ENCODE measurements around the gene ADAMTS14. TPM values are rescaled to one million over a fixed set of nuclear protein-coding genes. Genes with fewer than 3 reads are reported as not detected.

Gene ADAMTS14
- total RNA-seq, 3 donors from 2014 or later, result under 0.01 to 0.15 (median under 0.01) TPM

GRCh38 chr10:70750156-70750703 is 77.9 kb downstream of the ADAMTS14 start:
- intact Hi-C loops (cut with DNase I; ENCODE audit: low total_unique reads), result loop anchor here (10.0 kb wide), 1 partner anchor 195 kb away; no protein-coding TSS in a partner anchor
- H3K27me3 ChIP-seq, result no peaks in the 10 kb centered on the region
- TF ChIP-seq CTCF (IDR thresholded peaks at IDR 0.05) (no peak), POLR2A (IDR thresholded peaks at IDR 0.05) (no peak), POLR2AphosphoS5 (IDR thresholded peaks at IDR 0.05) (no peak)
- no peaks in the 10 kb centered on the region for H3K9me3 ChIP-seq
- H3K36me3 ChIP-seq, result no peaks in the 10 kb centered on the region
- no peak overlapping the region for H3K27ac ChIP-seq
- H3K4me1 ChIP-seq, result no peaks in the 10 kb centered on the region
- no peak for DNase-seq (ENCODE audit: low spot score in 2 of 2)
- H3K4me3 ChIP-seq, result no peak overlapping the region

DNA sequence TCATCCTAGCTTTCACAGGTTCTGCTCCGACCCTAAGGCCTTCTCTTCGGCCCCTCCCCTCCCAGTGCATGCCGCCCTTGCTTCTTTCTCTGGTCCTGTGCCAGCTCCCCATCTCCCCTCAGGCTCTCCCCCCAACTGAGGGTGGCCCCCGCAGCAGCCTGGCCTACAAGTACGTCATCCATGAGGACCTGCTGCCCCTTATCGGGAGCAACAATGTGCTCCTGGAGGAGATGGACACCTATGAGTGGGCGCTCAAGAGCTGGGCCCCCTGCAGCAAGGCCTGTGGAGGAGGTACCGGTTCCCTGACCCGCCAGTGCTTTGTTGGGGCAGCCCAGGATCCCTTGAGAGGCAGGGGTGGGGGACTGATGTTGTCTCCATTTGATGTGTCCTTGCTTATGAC is 79.0 kb downstream of the ADAMTS14 start:
- intact Hi-C loops (cut with DNase I; ENCODE audit: low total_unique reads), result loop anchor here (10.0 kb wide), 1 partner anchor 197 kb away; no protein-coding TSS in a partner anchor
- H3K27ac ChIP-seq, result no peak overlapping the region
- no peaks in the 10 kb centered on the region for H3K36me3 ChIP-seq
- DNase-seq (ENCODE audit: low spot score in 2 of 2), result no peak
- H3K9me3 ChIP-seq, result no peaks in the 10 kb centered on the region
- no peaks in the 10 kb centered on the region for H3K4me1 ChIP-seq
- H3K27me3 ChIP-seq, result no peaks in the 10 kb centered on the region
- H3K4me3 ChIP-seq, result no peak overlapping the region
- TF ChIP-seq CTCF (IDR thresholded peaks at IDR 0.05) (no peak), POLR2AphosphoS5 (IDR thresholded peaks at IDR 0.05) (no peak), POLR2A (IDR thresholded peaks at IDR 0.05) (no peak)

DNA sequence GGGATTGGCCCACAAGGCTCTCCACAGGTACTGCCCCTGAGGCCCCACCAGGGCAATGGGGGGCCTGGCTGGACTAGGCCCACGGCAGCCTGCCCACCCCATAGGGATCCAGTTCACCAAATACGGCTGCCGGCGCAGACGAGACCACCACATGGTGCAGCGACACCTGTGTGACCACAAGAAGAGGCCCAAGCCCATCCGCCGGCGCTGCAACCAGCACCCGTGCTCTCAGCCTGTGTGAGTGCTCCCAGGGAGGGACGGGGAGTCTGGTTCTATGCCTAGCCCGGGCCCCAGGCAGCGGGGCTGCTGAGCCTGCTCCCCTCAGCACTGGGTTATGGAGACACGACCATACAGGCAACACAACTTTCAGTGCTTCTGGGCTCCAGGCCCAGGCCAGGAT is 79.7 kb downstream of the ADAMTS14 start:
- Histone ChIP-seq H3K27ac (no peak overlapping the region), H3K4me3 (no peak overlapping the region), H3K36me3 (no peaks in the 10 kb centered on the region), H3K4me1 (no peaks in the 10 kb centered on the region), H3K9me3 (no peaks in the 10 kb centered on the region), H3K27me3 (no peaks in the 10 kb centered on the region)
- intact Hi-C loops (cut with DNase I; ENCODE audit: low total_unique reads), result loop anchor here (10.0 kb wide), 1 partner anchor 197 kb away; no protein-coding TSS in a partner anchor
- no peak for TF ChIP-seq POLR2AphosphoS5 (IDR thresholded peaks at IDR 0.05)
- TF ChIP-seq CTCF (IDR thresholded peaks at IDR 0.05), result no peak
- no peak for TF ChIP-seq POLR2A (IDR thresholded peaks at IDR 0.05)
- DNase-seq (ENCODE audit: low spot score in 2 of 2), result no peak

DNA sequence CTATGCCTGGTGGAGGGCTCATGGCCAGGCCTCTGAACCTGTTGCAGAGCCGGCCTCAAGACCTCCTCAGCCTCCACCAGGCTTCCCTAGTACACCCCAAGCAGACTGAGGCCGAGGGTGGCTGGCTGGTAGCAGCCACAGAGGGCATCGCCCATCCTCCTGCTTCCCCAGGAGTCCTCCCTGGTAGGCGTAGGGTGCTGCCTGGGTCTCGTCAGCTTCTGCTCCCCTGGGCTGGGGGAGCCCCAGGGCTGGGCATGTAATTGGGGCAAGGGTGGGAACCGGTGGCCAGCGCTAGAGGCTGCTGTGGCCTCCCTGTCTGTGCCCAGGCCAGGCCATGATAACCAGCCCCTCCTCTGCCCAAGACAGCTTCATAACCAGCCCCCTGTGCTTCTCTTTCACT is 80.3 kb downstream of the ADAMTS14 start:
- H3K27me3 ChIP-seq, result no peaks in the 10 kb centered on the region
- DNase-seq (ENCODE audit: low spot score in 2 of 2), result no peak
- no peaks in the 10 kb centered on the region for H3K36me3 ChIP-seq
- TF ChIP-seq POLR2A (IDR thresholded peaks at IDR 0.05) (no peak), POLR2AphosphoS5 (IDR thresholded peaks at IDR 0.05) (no peak), CTCF (IDR thresholded peaks at IDR 0.05) (no peak)
- H3K4me3 ChIP-seq, result no peak overlapping the region
- no peaks in the 10 kb centered on the region for H3K9me3 ChIP-seq
- H3K27ac ChIP-seq, result no peak overlapping the region
- no peaks in the 10 kb centered on the region for H3K4me1 ChIP-seq
- intact Hi-C loops (cut with DNase I; ENCODE audit: low total_unique reads), result loop anchor here (10.0 kb wide), 1 partner anchor 198 kb away; no protein-coding TSS in a partner anchor

- H3K36me3 ChIP-seq, result no peaks in the 10 kb centered on the region
- no peaks in the 10 kb centered on the region for H3K9me3 ChIP-seq
- no peaks in the 10 kb centered on the region for H3K4me1 ChIP-seq
- no peak for DNase-seq (ENCODE audit: low spot score in 2 of 2)
- no peak overlapping the region for H3K27ac ChIP-seq
- TF ChIP-seq POLR2AphosphoS5 (IDR thresholded peaks at IDR 0.05) (no peak), POLR2A (IDR thresholded peaks at IDR 0.05) (no peak), CTCF (IDR thresholded peaks at IDR 0.05) (no peak)
- no peaks in the 10 kb centered on the region for H3K27me3 ChIP-seq
- intact Hi-C loops (cut with DNase I; ENCODE audit: low total_unique reads), result loop anchor here (10.0 kb wide), 1 partner anchor 198 kb away; no protein-coding TSS in a partner anchor
- H3K4me3 ChIP-seq, result no peak overlapping the region
Measured at GRCh38 chr10:70753026-70753663, 80.8 kb downstream of the ADAMTS14 start.
